HepG2 (cell line): Measurements from ENCODE around the gene BEGAIN. TPM values are rescaled to one million over a fixed set of nuclear protein-coding genes. Genes with fewer than 3 reads are reported as not detected.

Experiments used
- ATAC-seq: fragments of 200-7000 bp; cut with Tn5 transposase; 3 replicates; pipeline ENCODE4 v1.9.1; 2020; ENCODE audit warnings: mild to moderate bottlenecking, moderate library complexity
- BruUV-seq: library from RNA; stranded (reverse); fragments of 400-500 nt; replicated peaks from 2 replicates; lab custom pipeline; 2021; lab: Mats Ljungman, UMichigan
- CTCF ChIA-PET: fragments of 300-600 bp; formaldehyde crosslinking; extraction: SDS; loops from one replicate; lab custom pipeline; 2021; ENCODE audit warnings: low total read pairs, inconsistent platforms, low intra/inter-chr PET ratio; lab: Yijun Ruan, JAX
- POLR2A ChIA-PET: fragments of 350-600 bp; sonication (Branson Sonifier 250); formaldehyde crosslinking; loops from one replicate; lab custom pipeline; 2020; ENCODE audit warnings: antibody characterized with exemption, inconsistent platforms; lab: Yijun Ruan, JAX
- DNase-seq: peaks from one replicate; pipeline ENCODE4 v3.0.0-alpha.2; 2015; ENCODE audit warnings: low spot score
- FAIRE-seq: peaks from 3 replicates; lab custom pipeline; 2011; peaks lifted over from hg19 to GRCh38; lab: Jason Lieb, UNC
- H2AFZ ChIP-seq: one replicate; pipeline ENCODE4 v1.6.1; 2011; ENCODE audit warnings: low read length, inconsistent platforms
- H3K27ac ChIP-seq: fragments of 300-600 bp; 3 replicates; pipeline ENCODE4 v1.8.0; 2011; ENCODE audit warnings: mixed run types, mild to moderate bottlenecking, mixed read lengths, low read length, inconsistent platforms; ENCODE audit not compliant: insufficient read depth; ENCODE audit errors: extremely low read length
- H3K27me3 ChIP-seq, 2 experiments: fragments of 200-600 bp in 1 of 2; 2 replicates in 1 of 2; 3 replicates in 1 of 2; pipeline versions ENCODE4 v1.6.0 to v1.8.0; 2011; ENCODE audit warnings: low read length in 2 of 2, mild to moderate bottlenecking in 2 of 2, moderate library complexity in 2 of 2, inconsistent platforms in 1 of 2; ENCODE audit not compliant: insufficient read depth in 2 of 2, control insufficient read depth in 1 of 2
- H3K36me3 ChIP-seq, 2 experiments: fragments of 200-600 bp in 1 of 2; replicated peaks in 1 of 2; 2 replicates in 1 of 2; 3 replicates in 1 of 2; pipeline versions ENCODE4 v1.5.1 to v1.8.0; 2011; ENCODE audit warnings: low read length in 2 of 2, inconsistent platforms in 1 of 2; ENCODE audit not compliant: insufficient read depth in 2 of 2, control insufficient read depth in 1 of 2
- H3K4me1 ChIP-seq: 2 replicates; pipeline ENCODE4 v1.5.1; 2012; ENCODE audit warnings: low read length, inconsistent platforms; ENCODE audit not compliant: insufficient read depth
- H3K4me2 ChIP-seq: 2 replicates; pipeline ENCODE4 v1.6.0; 2011; ENCODE audit warnings: low read depth, low read length, inconsistent platforms
- H3K4me3 ChIP-seq, 3 experiments: fragments of 200-600 bp in 1 of 3; sonication (generic), shearing (Covaris generic) in 1 of 3; replicated peaks in 1 of 3; 2 replicates each; pipeline ENCODE4 v1.5.1; 2011 to 2016; ENCODE audit warnings: low read length in 3 of 3, inconsistent platforms in 2 of 3, low read depth in 2 of 3, mild to moderate bottlenecking in 2 of 3, control low read depth in 1 of 3, mixed read lengths in 1 of 3; ENCODE audit not compliant: insufficient read depth in 1 of 3
- H3K79me2 ChIP-seq: one replicate; pipeline ENCODE4 v1.6.1; 2011; ENCODE audit warnings: low read length, inconsistent platforms; ENCODE audit not compliant: insufficient read depth
- H3K9ac ChIP-seq: 2 replicates; pipeline ENCODE4 v1.6.0; 2011; ENCODE audit warnings: mild to moderate bottlenecking, low read depth, low read length, inconsistent platforms; ENCODE audit not compliant: insufficient read depth
- H3K9me3 ChIP-seq: 2 replicates; pipeline ENCODE4 v1.5.1; 2012; ENCODE audit warnings: mild to moderate bottlenecking, low read length
- H4K20me1 ChIP-seq: 2 replicates; pipeline ENCODE4 v1.6.0; 2011; ENCODE audit warnings: inconsistent platforms, mild to moderate bottlenecking, low read length, moderate library complexity; ENCODE audit not compliant: insufficient read depth
- MED13 ChIP-seq: sonication (generic); formaldehyde crosslinking; IDR thresholded peaks from 2 replicates; pipeline ENCODE4 v1.5.0; 2020; ENCODE audit warnings: missing genetic modification reagents
- MIER3 ChIP-seq: IDR thresholded peaks from 2 replicates; pipeline ENCODE4 v1.6.1; 2016; ENCODE audit warnings: missing compliant biosample characterization, borderline replicate concordance
- MZF1 ChIP-seq: sonication (generic); formaldehyde crosslinking; IDR thresholded peaks from 2 replicates; pipeline ENCODE4 v1.8.1; 2023; ENCODE audit warnings: mild to moderate bottlenecking, missing genetic modification reagents, borderline replicate concordance
- NCOA1 ChIP-seq: sonication (generic); formaldehyde crosslinking; IDR thresholded peaks from 2 replicates; pipeline ENCODE4 v1.9.0; 2021; ENCODE audit warnings: missing genetic modification reagents
- NCOR1 ChIP-seq: fragments of 200-600 bp; sonication (generic); IDR thresholded peaks from 2 replicates; pipeline ENCODE4 v1.7.0; 2017; ENCODE audit warnings: antibody characterized with exemption, low read length, borderline replicate concordance
- POLR2AphosphoS2 ChIP-seq: IDR thresholded peaks from 2 replicates; pipeline ENCODE4 v1.6.1; 2011; ENCODE audit warnings: low read depth, low read length, improper control_type of control experiment
- TBX2 ChIP-seq: sonication (generic); formaldehyde crosslinking; IDR thresholded peaks from 2 replicates; pipeline ENCODE4 v1.5.0; 2020; ENCODE audit warnings: missing genetic modification reagents, mild to moderate bottlenecking, borderline replicate concordance
- TCF7 ChIP-seq: sonication (generic); IDR thresholded peaks from 2 replicates; pipeline ENCODE4 v1.6.1; 2016; ENCODE audit warnings: antibody characterized with exemption, low read depth
- ZHX2 ChIP-seq, 2 experiments: sonication (generic) in 1 of 2; formaldehyde crosslinking in 1 of 2; IDR thresholded peaks; 2 replicates each; pipeline versions ENCODE4 v1.6.1 to v1.9.0; 2014 to 2022; ENCODE audit warnings: antibody characterized with exemption in 1 of 2, borderline replicate concordance in 1 of 2, inconsistent platforms in 1 of 2, low read depth in 1 of 2, missing genetic modification reagents in 1 of 2
- ZNF816 ChIP-seq: sonication (generic); formaldehyde crosslinking; IDR thresholded peaks from 2 replicates; pipeline ENCODE4 v1.8.0; 2022; ENCODE audit warnings: missing genetic modification reagents, mild to moderate bottlenecking, borderline replicate concordance
- WGBS: methylation state at CpG from one replicate; pipeline ENCODE4 v1.1.6; 2017; ENCODE audit warnings: low lambda C conversion rate; 5-methylcytosine and 5-hydroxymethylcytosine counted together
- in situ Hi-C: cut with HindIII; loops from 2 replicates; pipeline ENCODE4 v1.10.0; 2017; ENCODE audit warnings: low pct_unique_long_range_greater_than_20kb; ENCODE audit not compliant: extremely low pct_ligation_motif_present
- intact Hi-C: fragments of 100-400 bp; cut with micrococcal nuclease; formaldehyde crosslinking; loops from one replicate; pipeline ENCODE4 v1.10.0; 2022; ENCODE audit not compliant: unreplicated experiment
- polyA plus RNA-seq, 8 experiments: library from polyadenylated mRNA; depleted of rRNA in 3 of 8; stranded (reverse) in 7 of 8; unstranded in 1 of 8; fragments of >200 nt; fragmentation: Illumina TruSeq in 4 of 8; extraction: Trizol in 4 of 8; gene quantifications; 2 replicates each; pipeline versions ENCODE4 v1.2.1 to v1.2.3, GENCODE V29; 2011 to 2016; ENCODE audit warnings: low read depth in 4 of 8, missing spikeins in 1 of 8, mixed read lengths in 1 of 8; ENCODE audit not compliant: insufficient read depth in 1 of 8
- total RNA-seq, 5 experiments: library from RNA; depleted of rRNA; stranded (reverse); fragments of >200 nt; fragmentation: Illumina TruSeq; extraction: Trizol; gene quantifications; 2 replicates each; pipeline ENCODE4 v1.2.3, GENCODE V29; 2016; ENCODE audit warnings: low read depth in 1 of 5

The BEGAIN gene
- total and polyA plus RNA-seq, 2 of the 13 experiments (the other 11 are each of a cell fraction or from before 2014, with no cell fraction given): not detected

GRCh38 chr14:100530270-100531072 is 56.7 kb downstream of the BEGAIN start:
- POLR2A ChIA-PET: no interaction called here
- FAIRE-seq: no peak
- CTCF ChIA-PET: no interaction called here
- no peak for ATAC-seq
- no peak overlapping the region for H3K9ac ChIP-seq
- no peaks in the 10 kb centered on the region for H3K9me3 ChIP-seq
- in situ Hi-C loops (loop anchor here (5.0 kb wide), 1 partner anchor 112 kb away; no protein-coding TSS in a partner anchor), intact Hi-C loops (no loop called here)
- H3K27me3 ChIP-seq: no peaks in the 10 kb centered on the region
- H3K4me1 ChIP-seq: peaks cover 21% of the 10 kb centered on the region
- no TSS peak for BruUV-seq
- DNase-seq: no peak
- H3K79me2 ChIP-seq: no peaks in the 10 kb centered on the region
- no peaks in the 10 kb centered on the region for H4K20me1 ChIP-seq
- no peak for TF ChIP-seq MED13 (CRISPR knock-in tag)
- no peak for TF ChIP-seq NCOR1
- TF ChIP-seq TCF7: no peak
- TF ChIP-seq POLR2AphosphoS2: no peak
- no peak for TF ChIP-seq MIER3 (CRISPR knock-in tag)
- TF ChIP-seq, all 625 proteins: peak for 0
- 91% methylated on average over 7 of the region's 13 CpGs for WGBS
- H2AFZ ChIP-seq: no peak overlapping the region
- no peak overlapping the region for H3K27ac ChIP-seq
- no peak overlapping the region for H3K4me3 ChIP-seq
- no peak overlapping the region for H3K4me2 ChIP-seq
- H3K36me3 ChIP-seq: peaks cover 0 to 2% of the 10 kb centered on the region in 2 experiments; a peak in 1 of 5 replicates

GRCh38 chr14:100529561-100530031 is 57.6 kb downstream of the BEGAIN start:
- ATAC-seq (no peak), DNase-seq (no peak)
- WGBS: no CpG with 5 or more reads among the region's 21 CpGs
- no peak for TF ChIP-seq ZHX2 (IDR thresholded peaks at IDR 0.05; ENCODE audit: low read depth)
- TF ChIP-seq ZHX2 (CRISPR knock-in tag; IDR thresholded peaks at IDR 0.05; ENCODE audit: borderline replicate concordance): no peak
- TF ChIP-seq MZF1 (CRISPR knock-in tag): no peak
- TF ChIP-seq ZNF816: no peak
- TF ChIP-seq TBX2 (CRISPR knock-in tag): no peak
- TF ChIP-seq NCOA1 (CRISPR knock-in tag): no peak

More at GRCh38 chr14:100529561-100530031, 57.6 kb downstream of the BEGAIN start:
- in situ Hi-C loops: loop anchor here (5.0 kb wide), 1 partner anchor 113 kb away; no protein-coding TSS in a partner anchor
- H3K9me3 ChIP-seq: no peaks in the 10 kb centered on the region
- H3K36me3 ChIP-seq: peaks cover 0 to 2% of the 10 kb centered on the region in 2 experiments; a peak in 1 of 5 replicates
- ChIA-PET CTCF (no interaction called here), POLR2A (no interaction called here)
- peaks cover 17% of the 10 kb centered on the region for H3K4me1 ChIP-seq
- no peak overlapping the region for H2AFZ ChIP-seq
- H3K4me3 ChIP-seq: no peak overlapping the region
- no peak overlapping the region for H3K9ac ChIP-seq
- FAIRE-seq: no peak
- no peaks in the 10 kb centered on the region for H3K27me3 ChIP-seq
- no peaks in the 10 kb centered on the region for H3K79me2 ChIP-seq
- intact Hi-C loops: no loop called here
- H3K4me2 ChIP-seq: no peak overlapping the region
- H3K27ac ChIP-seq: no peak overlapping the region
- no TSS peak for BruUV-seq
- no peaks in the 10 kb centered on the region for H4K20me1 ChIP-seq
